Measurements from ENCODE around the gene U2AF2. TPM values are rescaled to one million over a fixed set of nuclear protein-coding genes. Genes with fewer than 3 reads are reported as not detected.

U2AF2 gene
- total RNA-seq, 1 donor from 2014 or later: 365 TPM

DNA sequence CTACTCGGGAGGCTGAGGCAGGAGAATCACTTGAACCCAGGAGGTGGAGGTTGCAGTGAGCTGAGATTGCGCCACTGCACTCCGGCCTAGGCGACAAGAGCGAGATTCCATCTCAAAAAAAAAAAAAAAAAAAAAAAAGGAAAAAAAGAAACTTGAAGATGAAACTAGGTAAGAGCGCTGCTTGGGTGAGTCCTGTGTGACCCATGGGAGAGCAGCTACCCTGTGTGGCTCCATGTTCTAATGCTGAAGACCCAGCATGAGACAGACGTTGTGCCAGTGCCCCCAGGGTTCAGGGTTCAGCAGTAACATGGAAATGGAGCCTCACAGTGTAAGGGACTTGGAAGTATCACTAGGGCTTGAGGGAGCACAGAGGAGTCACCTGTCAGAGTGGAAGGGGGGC is 36.4 kb upstream of the U2AF2 start:
- H3K9me3 Mint-ChIP-seq: no peaks in the 10 kb centered on the region
- no peak overlapping the region for H3K4me3 Mint-ChIP-seq
- no peaks in the 10 kb centered on the region for H3K27me3 Mint-ChIP-seq (ENCODE audit: low read depth)
- H3K36me3 Mint-ChIP-seq (ENCODE audit: low read depth): peaks cover 13% of the 10 kb centered on the region
- peak overlapping the region; percentile 4 for H3K27ac Mint-ChIP-seq (ENCODE audit: unreplicated experiment)
- no peak for TF ChIP-seq CTCF (conservative IDR thresholded peaks at IDR 0.05)
- peaks cover 8% of the 10 kb centered on the region for H3K4me1 Mint-ChIP-seq
- no peak for DNase-seq (ENCODE audit: low read depth, low spot score)

- H3K27ac Mint-ChIP-seq (ENCODE audit: unreplicated experiment): no peak overlapping the region
- H3K4me3 Mint-ChIP-seq: peak overlapping the region; percentile 13
- peaks cover 16% of the 10 kb centered on the region for H3K4me1 Mint-ChIP-seq
- H3K27me3 Mint-ChIP-seq (ENCODE audit: low read depth): peaks cover 5% of the 10 kb centered on the region
- H3K9me3 Mint-ChIP-seq: peaks cover 3% of the 10 kb centered on the region
- TF ChIP-seq CTCF (conservative IDR thresholded peaks at IDR 0.05): no peak
- DNase-seq (ENCODE audit: low read depth, low spot score): no peak
- H3K36me3 Mint-ChIP-seq (ENCODE audit: low read depth): peaks cover 18% of the 10 kb centered on the region
These were observed 35.5 kb upstream of the U2AF2 start for GRCh38 chr19:55619286-55619685.

DNA sequence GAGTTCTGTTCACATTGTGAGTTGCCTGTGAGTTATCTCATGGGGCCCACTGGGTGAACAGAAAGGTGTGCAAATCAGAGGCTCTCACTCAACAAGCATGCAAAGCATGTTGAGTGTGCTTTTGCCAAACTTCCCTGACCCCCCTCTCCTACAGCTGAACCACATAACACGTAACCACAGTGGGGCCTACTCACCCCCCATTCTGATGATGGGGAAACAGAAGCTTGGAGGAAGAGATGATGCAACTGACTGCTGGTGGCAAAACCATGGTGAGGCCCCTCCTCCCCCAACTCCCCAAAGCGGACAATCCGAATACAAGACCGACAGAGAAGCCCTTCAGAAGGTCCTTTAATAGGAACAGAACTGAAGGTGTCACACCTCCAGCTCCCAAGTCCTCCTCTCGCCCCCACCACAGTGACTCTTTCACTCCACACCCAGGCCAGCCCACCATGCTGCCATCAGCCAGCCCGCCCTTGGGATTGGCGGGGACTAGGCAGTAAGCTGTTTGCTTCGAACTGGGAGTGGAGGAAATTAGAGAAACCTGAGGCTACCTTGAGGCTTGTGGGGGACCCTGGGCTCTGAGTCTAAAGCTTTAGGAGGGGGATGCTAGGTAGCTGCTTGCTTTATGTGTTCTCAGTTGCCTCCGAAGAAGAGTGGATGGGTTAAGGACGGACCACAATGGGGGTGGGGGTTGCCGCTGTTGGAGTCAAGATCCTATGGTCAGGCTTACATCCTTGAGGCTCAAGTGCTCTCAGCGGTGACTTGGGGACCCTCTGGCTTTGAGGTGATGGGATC is 34.2 kb upstream of the U2AF2 start:
- no peak for TF ChIP-seq CTCF (conservative IDR thresholded peaks at IDR 0.05)
- H3K9me3 Mint-ChIP-seq: peaks cover 3% of the 10 kb centered on the region
- no peak overlapping the region for H3K27ac Mint-ChIP-seq (ENCODE audit: unreplicated experiment)
- peaks cover 5% of the 10 kb centered on the region for H3K27me3 Mint-ChIP-seq (ENCODE audit: low read depth)
- peak overlapping the region; percentile 39 for H3K4me3 Mint-ChIP-seq
- no peak for DNase-seq (ENCODE audit: low read depth, low spot score)
- H3K36me3 Mint-ChIP-seq (ENCODE audit: low read depth): peaks cover 18% of the 10 kb centered on the region
- H3K4me1 Mint-ChIP-seq: peaks cover 24% of the 10 kb centered on the region

GRCh38 chr19:55621205-55621672 is 33.6 kb upstream of the U2AF2 start:
- no peak for TF ChIP-seq CTCF (conservative IDR thresholded peaks at IDR 0.05)
- no peak overlapping the region for H3K27ac Mint-ChIP-seq (ENCODE audit: unreplicated experiment)
- DNase-seq (ENCODE audit: low read depth, low spot score): no peak
- peaks cover 24% of the 10 kb centered on the region for H3K4me1 Mint-ChIP-seq
- H3K27me3 Mint-ChIP-seq (ENCODE audit: low read depth): peaks cover 5% of the 10 kb centered on the region
- H3K36me3 Mint-ChIP-seq (ENCODE audit: low read depth): peaks cover 18% of the 10 kb centered on the region
- H3K4me3 Mint-ChIP-seq: no peak overlapping the region
- H3K9me3 Mint-ChIP-seq: peaks cover 3% of the 10 kb centered on the region

GRCh38 chr19:55621673-55622231 is 33.1 kb upstream of the U2AF2 start:
- TF ChIP-seq CTCF (conservative IDR thresholded peaks at IDR 0.05): no peak
- Mint-ChIP-seq H3K9me3 (peaks cover 3% of the 10 kb centered on the region), H3K27me3 (ENCODE audit: low read depth) (peaks cover 5% of the 10 kb centered on the region), H3K4me1 (peaks cover 24% of the 10 kb centered on the region), H3K27ac (ENCODE audit: unreplicated experiment) (no peak overlapping the region), H3K4me3 (no peak overlapping the region), H3K36me3 (ENCODE audit: low read depth) (peaks cover 16% of the 10 kb centered on the region)
- DNase-seq (ENCODE audit: low read depth, low spot score): no peak
